ENCODE measurements around the gene CDKN2AIPNL.

DNA sequence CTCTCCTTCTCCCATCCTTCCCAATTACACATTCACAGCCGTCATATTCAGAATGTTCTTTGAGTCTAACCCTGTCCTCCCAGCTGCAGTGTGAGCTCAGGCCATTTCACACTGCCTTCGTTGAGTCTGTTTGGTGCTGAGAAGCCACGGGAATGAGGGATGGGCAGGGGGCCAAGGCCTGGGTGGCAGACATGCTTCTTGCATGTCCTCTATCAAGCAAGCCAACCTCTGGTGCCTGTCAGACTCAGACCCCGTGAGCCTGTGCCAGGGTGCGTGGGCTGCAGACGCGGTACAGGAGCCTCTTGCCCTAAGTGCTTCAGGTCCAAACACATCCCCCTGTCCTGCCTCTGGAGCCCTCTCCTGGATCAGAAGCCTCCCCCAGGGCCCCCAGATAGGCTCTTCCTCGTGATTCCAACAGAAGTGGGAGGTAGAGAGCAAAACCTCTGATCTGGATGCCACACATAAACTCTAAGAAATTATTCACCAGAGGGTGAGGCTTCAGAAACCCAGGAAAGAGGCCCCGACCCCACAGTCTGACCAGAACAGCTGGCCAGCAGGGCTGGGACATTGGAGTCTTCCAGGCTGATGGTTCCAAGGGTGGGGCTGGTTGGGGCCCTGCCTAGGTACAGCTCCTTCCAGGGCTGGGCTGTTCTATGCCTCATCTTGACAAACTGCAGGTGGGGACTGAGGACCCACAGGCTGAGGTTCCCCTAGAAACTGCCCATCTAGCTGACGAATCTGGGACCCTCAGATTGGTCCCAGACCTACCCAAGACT lies 46.7 kb upstream of the CDKN2AIPNL start:
- TF ChIP-seq CTCF (IDR thresholded peaks at IDR 0.05) (no peak), POLR2A (IDR thresholded peaks at IDR 0.05) (no peak)
